ENCODE results near the gene PLA2G4F. TPM values are rescaled to one million over a fixed set of nuclear protein-coding genes. Genes with fewer than 3 reads are reported as not detected.

Gene PLA2G4F
- total RNA-seq, 2 experiments from 2014 or later, result not detected

DNA sequence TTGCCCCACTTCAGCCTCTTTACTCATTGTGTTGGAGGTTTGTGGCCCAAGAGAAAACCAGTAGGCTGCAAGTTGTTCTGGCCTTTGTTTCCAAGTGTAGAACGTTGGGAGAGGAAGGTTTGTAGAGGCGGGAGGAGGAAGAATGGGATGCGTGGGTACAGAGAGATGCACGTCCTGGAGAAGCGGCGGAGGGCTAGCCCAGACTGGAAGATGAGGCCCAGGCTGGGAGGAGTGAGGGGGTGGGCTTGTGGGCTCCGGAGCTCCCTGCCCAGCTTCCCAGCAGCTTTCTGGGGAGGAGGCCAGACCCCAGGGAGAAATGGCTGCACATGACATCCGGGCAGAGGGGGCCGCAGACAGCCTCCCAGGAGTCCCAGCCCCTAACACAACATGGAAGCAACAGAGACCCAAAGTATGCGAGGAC, 5.3 kb downstream of the PLA2G4F start:
- no peaks in the 10 kb centered on the region for H3K9me3 Mint-ChIP-seq
- ATAC-seq (ENCODE audit: poor library complexity), result no peak

DNA sequence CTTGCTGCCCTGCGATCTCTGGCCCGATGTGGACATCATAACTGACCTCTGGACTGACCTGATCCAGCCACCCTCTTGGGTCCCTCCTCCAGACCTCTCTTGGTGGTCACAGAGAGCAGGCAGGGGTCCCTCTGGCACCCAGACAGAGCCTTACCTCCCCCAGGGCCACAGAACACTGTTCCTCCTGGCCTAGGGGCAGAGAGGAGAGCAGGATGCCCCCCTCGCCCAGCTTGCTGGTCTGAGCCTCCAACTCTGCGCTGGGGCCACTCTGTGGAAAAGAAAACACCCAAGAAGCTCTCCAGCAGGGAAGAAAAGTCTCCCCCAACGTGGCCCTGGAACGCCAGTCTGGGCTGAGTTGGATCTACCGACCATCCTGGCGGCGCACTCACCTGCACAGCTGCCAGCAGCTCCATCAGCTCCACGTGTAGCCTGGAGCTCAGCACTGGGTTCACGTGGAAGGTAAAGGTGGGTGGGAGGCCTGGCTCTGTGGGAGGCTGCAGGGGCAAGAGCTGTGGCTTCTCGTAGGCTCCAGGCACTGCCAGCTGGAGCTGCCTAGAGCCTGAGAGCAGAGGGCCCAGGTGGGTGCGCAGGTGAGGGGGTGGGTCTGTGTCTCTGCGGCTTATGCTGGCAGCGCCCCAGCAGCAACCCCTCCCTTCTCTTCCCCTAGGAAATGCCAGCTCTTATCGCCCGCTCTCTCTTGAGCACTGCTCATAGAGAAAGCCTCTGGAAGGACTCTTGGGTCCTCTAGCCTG, 6.0 kb downstream of the PLA2G4F start:
- Mint-ChIP-seq H3K27ac (no peak overlapping the region), H3K4me1 (ENCODE audit: low read depth) (no peaks in the 10 kb centered on the region), H3K27me3 (no peaks in the 10 kb centered on the region), H3K4me3 (no peak overlapping the region), H3K9me3 (no peaks in the 10 kb centered on the region), H3K36me3 (ENCODE audit: low read depth) (no peaks in the 10 kb centered on the region)
- Histone ChIP-seq H3K4me3 (ENCODE audit: low read length) (no peak overlapping the region), H3K4me1 (ENCODE audit: insufficient read depth, low read length) (no peaks in the 10 kb centered on the region), H3K27ac (ENCODE audit: low read depth in 1 of 2, low read length in 2 of 2) (no peak overlapping the region), H3K36me3 (ENCODE audit: insufficient read depth, low read length) (no peaks in the 10 kb centered on the region), H3K9me3 (ENCODE audit: control insufficient read depth in 1 of 2, insufficient read depth in 1 of 2, low read length in 2 of 2) (no peaks in the 10 kb centered on the region), H3K27me3 (ENCODE audit: control insufficient read depth in 1 of 2, insufficient read depth in 2 of 2, low read length in 2 of 2) (no peaks in the 10 kb centered on the region)
- intact Hi-C loops (cut with DNase I, micrococcal nuclease), result loop anchor here in 1 of 2 experiments (5.0 kb wide), 1 partner anchor 623 kb away; no protein-coding TSS in a partner anchor
- ATAC-seq (ENCODE audit: poor library complexity), result no peak
- ChIA-PET CTCF (no interaction called here), POLR2A (no interaction called here)
- TF ChIP-seq, protein P1, sequence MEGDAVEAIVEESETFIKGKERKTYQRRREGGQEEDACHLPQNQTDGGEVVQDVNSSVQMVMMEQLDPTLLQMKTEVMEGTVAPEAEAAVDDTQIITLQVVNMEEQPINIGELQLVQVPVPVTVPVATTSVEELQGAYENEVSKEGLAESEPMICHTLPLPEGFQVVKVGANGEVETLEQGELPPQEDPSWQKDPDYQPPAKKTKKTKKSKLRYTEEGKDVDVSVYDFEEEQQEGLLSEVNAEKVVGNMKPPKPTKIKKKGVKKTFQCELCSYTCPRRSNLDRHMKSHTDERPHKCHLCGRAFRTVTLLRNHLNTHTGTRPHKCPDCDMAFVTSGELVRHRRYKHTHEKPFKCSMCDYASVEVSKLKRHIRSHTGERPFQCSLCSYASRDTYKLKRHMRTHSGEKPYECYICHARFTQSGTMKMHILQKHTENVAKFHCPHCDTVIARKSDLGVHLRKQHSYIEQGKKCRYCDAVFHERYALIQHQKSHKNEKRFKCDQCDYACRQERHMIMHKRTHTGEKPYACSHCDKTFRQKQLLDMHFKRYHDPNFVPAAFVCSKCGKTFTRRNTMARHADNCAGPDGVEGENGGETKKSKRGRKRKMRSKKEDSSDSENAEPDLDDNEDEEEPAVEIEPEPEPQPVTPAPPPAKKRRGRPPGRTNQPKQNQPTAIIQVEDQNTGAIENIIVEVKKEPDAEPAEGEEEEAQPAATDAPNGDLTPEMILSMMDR (IDR thresholded peaks at IDR 0.05), result no peak
- DNase-seq, result no peak

More for the DNA sequence above, 5.3 kb downstream of the PLA2G4F start:
- H3K36me3 ChIP-seq (ENCODE audit: insufficient read depth, low read length), result no peaks in the 10 kb centered on the region
- Mint-ChIP-seq H3K4me3 (no peak overlapping the region), H3K27ac (no peak overlapping the region), H3K36me3 (ENCODE audit: low read depth) (no peaks in the 10 kb centered on the region), H3K27me3 (no peaks in the 10 kb centered on the region), H3K4me1 (ENCODE audit: low read depth) (no peaks in the 10 kb centered on the region)
- TF ChIP-seq, protein P1 (IDR thresholded peaks at IDR 0.05), result no peak
- ChIA-PET POLR2A (no interaction called here), CTCF (no interaction called here)
- no peak overlapping the region for H3K4me3 ChIP-seq (ENCODE audit: low read length)
- no peak overlapping the region for H3K27ac ChIP-seq (ENCODE audit: low read depth in 1 of 2, low read length in 2 of 2)
- H3K9me3 ChIP-seq (ENCODE audit: control insufficient read depth in 1 of 2, insufficient read depth in 1 of 2, low read length in 2 of 2), result no peaks in the 10 kb centered on the region
- no peaks in the 10 kb centered on the region for H3K4me1 ChIP-seq (ENCODE audit: insufficient read depth, low read length)
- intact Hi-C loops (cut with DNase I, micrococcal nuclease), result loop anchor here in 1 of 2 experiments (5.0 kb wide), 1 partner anchor 624 kb away; no protein-coding TSS in a partner anchor
- no peaks in the 10 kb centered on the region for H3K27me3 ChIP-seq (ENCODE audit: control insufficient read depth in 1 of 2, insufficient read depth in 2 of 2, low read length in 2 of 2)
- DNase-seq, result no peak

GRCh38 chr15:42149493-42150218, 6.8 kb downstream of the PLA2G4F start:
- TF ChIP-seq, protein P1 (IDR thresholded peaks at IDR 0.05), result no peak
- peaks cover 5% of the 10 kb centered on the region for H3K27me3 Mint-ChIP-seq
- H3K27me3 ChIP-seq (ENCODE audit: control insufficient read depth in 1 of 2, insufficient read depth in 2 of 2, low read length in 2 of 2), result no peaks in the 10 kb centered on the region
- H3K4me3 ChIP-seq (ENCODE audit: low read length), result no peak overlapping the region
- H3K9me3 Mint-ChIP-seq, result no peaks in the 10 kb centered on the region
- H3K4me1 Mint-ChIP-seq (ENCODE audit: low read depth), result no peaks in the 10 kb centered on the region
- DNase-seq (no peak), ATAC-seq (ENCODE audit: poor library complexity) (no peak)
- H3K27ac Mint-ChIP-seq, result no peak overlapping the region
- no peaks in the 10 kb centered on the region for H3K4me1 ChIP-seq (ENCODE audit: insufficient read depth, low read length)
- no peak overlapping the region for H3K27ac ChIP-seq (ENCODE audit: low read depth in 1 of 2, low read length in 2 of 2)
- H3K9me3 ChIP-seq (ENCODE audit: control insufficient read depth in 1 of 2, insufficient read depth in 1 of 2, low read length in 2 of 2), result no peaks in the 10 kb centered on the region
- CTCF ChIA-PET, result no interaction called here
- POLR2A ChIA-PET, result no interaction called here
- no peak overlapping the region for H3K4me3 Mint-ChIP-seq
- H3K36me3 ChIP-seq (ENCODE audit: insufficient read depth, low read length), result no peaks in the 10 kb centered on the region
- intact Hi-C loops (cut with DNase I, micrococcal nuclease), result loop anchor here in 1 of 2 experiments (5.0 kb wide), 1 partner anchor 622 kb away; no protein-coding TSS in a partner anchor
- no peaks in the 10 kb centered on the region for H3K36me3 Mint-ChIP-seq (ENCODE audit: low read depth)

Measured in CD4-positive, alpha-beta T cell (primary cell).